HepG2 (cell line): Measurements from ENCODE around the gene PRSS12. TPM values are rescaled to one million over a fixed set of nuclear protein-coding genes. Genes with fewer than 3 reads are reported as not detected.

Experiments
- ATAC-seq: fragments of 200-7000 bp; cut with Tn5 transposase; 3 replicates; pipeline ENCODE4 v1.9.1; 2020; ENCODE audit warnings: mild to moderate bottlenecking, moderate library complexity
- BruUV-seq: library from RNA; stranded (reverse); fragments of 400-500 nt; replicated peaks from 2 replicates; lab custom pipeline; 2021; lab: Mats Ljungman, UMichigan
- CTCF ChIA-PET: fragments of 300-600 bp; formaldehyde crosslinking; extraction: SDS; loops from one replicate; lab custom pipeline; 2021; ENCODE audit warnings: low total read pairs, inconsistent platforms, low intra/inter-chr PET ratio; lab: Yijun Ruan, JAX
- POLR2A ChIA-PET: fragments of 350-600 bp; sonication (Branson Sonifier 250); formaldehyde crosslinking; loops from one replicate; lab custom pipeline; 2020; ENCODE audit warnings: antibody characterized with exemption, inconsistent platforms; lab: Yijun Ruan, JAX
- DNase-seq: peaks from one replicate; pipeline ENCODE4 v3.0.0-alpha.2; 2015; ENCODE audit warnings: low spot score
- FAIRE-seq: peaks from 3 replicates; lab custom pipeline; 2011; peaks lifted over from hg19 to GRCh38; lab: Jason Lieb, UNC
- H2AFZ ChIP-seq: one replicate; pipeline ENCODE4 v1.6.1; 2011; ENCODE audit warnings: low read length, inconsistent platforms
- H3K27ac ChIP-seq: fragments of 300-600 bp; 3 replicates; pipeline ENCODE4 v1.8.0; 2011; ENCODE audit warnings: mixed run types, mild to moderate bottlenecking, mixed read lengths, low read length, inconsistent platforms; ENCODE audit not compliant: insufficient read depth; ENCODE audit errors: extremely low read length
- H3K27me3 ChIP-seq, 2 experiments: fragments of 200-600 bp in 1 of 2; 2 replicates in 1 of 2; 3 replicates in 1 of 2; pipeline versions ENCODE4 v1.6.0 to v1.8.0; 2011; ENCODE audit warnings: low read length in 2 of 2, mild to moderate bottlenecking in 2 of 2, moderate library complexity in 2 of 2, inconsistent platforms in 1 of 2; ENCODE audit not compliant: insufficient read depth in 2 of 2, control insufficient read depth in 1 of 2
- H3K36me3 ChIP-seq, 2 experiments: fragments of 200-600 bp in 1 of 2; replicated peaks in 1 of 2; 2 replicates in 1 of 2; 3 replicates in 1 of 2; pipeline versions ENCODE4 v1.5.1 to v1.8.0; 2011; ENCODE audit warnings: low read length in 2 of 2, inconsistent platforms in 1 of 2; ENCODE audit not compliant: insufficient read depth in 2 of 2, control insufficient read depth in 1 of 2
- H3K4me1 ChIP-seq: 2 replicates; pipeline ENCODE4 v1.5.1; 2012; ENCODE audit warnings: low read length, inconsistent platforms; ENCODE audit not compliant: insufficient read depth
- H3K4me2 ChIP-seq: 2 replicates; pipeline ENCODE4 v1.6.0; 2011; ENCODE audit warnings: low read depth, low read length, inconsistent platforms
- H3K4me3 ChIP-seq, 3 experiments: fragments of 200-600 bp in 1 of 3; sonication (generic), shearing (Covaris generic) in 1 of 3; replicated peaks in 1 of 3; 2 replicates each; pipeline ENCODE4 v1.5.1; 2011 to 2016; ENCODE audit warnings: low read length in 3 of 3, inconsistent platforms in 2 of 3, low read depth in 2 of 3, mild to moderate bottlenecking in 2 of 3, control low read depth in 1 of 3, mixed read lengths in 1 of 3; ENCODE audit not compliant: insufficient read depth in 1 of 3
- H3K79me2 ChIP-seq: one replicate; pipeline ENCODE4 v1.6.1; 2011; ENCODE audit warnings: low read length, inconsistent platforms; ENCODE audit not compliant: insufficient read depth
- H3K9ac ChIP-seq: 2 replicates; pipeline ENCODE4 v1.6.0; 2011; ENCODE audit warnings: mild to moderate bottlenecking, low read depth, low read length, inconsistent platforms; ENCODE audit not compliant: insufficient read depth
- H3K9me3 ChIP-seq: 2 replicates; pipeline ENCODE4 v1.5.1; 2012; ENCODE audit warnings: mild to moderate bottlenecking, low read length
- H4K20me1 ChIP-seq: 2 replicates; pipeline ENCODE4 v1.6.0; 2011; ENCODE audit warnings: inconsistent platforms, mild to moderate bottlenecking, low read length, moderate library complexity; ENCODE audit not compliant: insufficient read depth
- CHD2 ChIP-seq: IDR thresholded peaks from 2 replicates; pipeline ENCODE4 v1.6.1; 2011; ENCODE audit warnings: low read depth, low read length, improper control_type of control experiment
- ETV5 ChIP-seq: IDR thresholded peaks from 2 replicates; pipeline ENCODE4 v1.6.1; 2018; ENCODE audit warnings: missing biosample characterization, missing genetic modification reagents, inconsistent platforms, borderline replicate concordance
- GATAD2A ChIP-seq: IDR thresholded peaks from 2 replicates; pipeline ENCODE4 v1.6.1; 2016
- HHEX ChIP-seq: IDR thresholded peaks from 2 replicates; pipeline ENCODE4 v1.6.1; 2016; ENCODE audit warnings: control low read depth
- IKZF4 ChIP-seq: sonication (generic); formaldehyde crosslinking; IDR thresholded peaks from 2 replicates; pipeline ENCODE4 v1.5.1; 2020; ENCODE audit warnings: borderline replicate concordance, mild to moderate bottlenecking, low read depth, missing genetic modification reagents; ENCODE audit errors: not compliant biosample characterization
- MAZ ChIP-seq, 2 experiments: sonication (generic) in 1 of 2; formaldehyde crosslinking in 1 of 2; IDR thresholded peaks; 2 replicates each; pipeline versions ENCODE4 v1.5.0 to v1.6.1; 2012 to 2020; ENCODE audit warnings: low read depth in 2 of 2, mild to moderate bottlenecking in 2 of 2, borderline replicate concordance in 1 of 2, improper control_type of control experiment in 1 of 2, low read length in 1 of 2, missing genetic modification reagents in 1 of 2, moderate library complexity in 1 of 2
- PAWR ChIP-seq: sonication (generic); formaldehyde crosslinking; IDR thresholded peaks from 2 replicates; pipeline ENCODE4 v1.4.0; 2020; ENCODE audit warnings: missing genetic modification reagents, mild to moderate bottlenecking, borderline replicate concordance
- SOX13 ChIP-seq, 3 experiments: fragments of 450-650 bp in 1 of 3; sonication (generic) in 1 of 3; formaldehyde crosslinking in 1 of 3; IDR thresholded peaks in 2 of 3; conservative IDR thresholded peaks in 1 of 3; 2 replicates each; pipeline versions ENCODE4 v1.5.0 to v1.6.1; 2016 to 2020; ENCODE audit warnings: antibody characterized with exemption in 1 of 3, mild to moderate bottlenecking in 1 of 3, missing compliant biosample characterization in 1 of 3, missing genetic modification reagents in 1 of 3, moderate library complexity in 1 of 3
- SYNCRIP ChIP-seq: fragments of 200-400 bp; formaldehyde crosslinking; IDR thresholded peaks from 2 replicates; pipeline ENCODE4 v1.6.1; 2018; ENCODE audit warnings: mild to moderate bottlenecking, low read depth, low read length; ENCODE audit not compliant: insufficient read depth
- TMF1 ChIP-seq: sonication (generic); formaldehyde crosslinking; IDR thresholded peaks from 2 replicates; pipeline ENCODE4 v1.8.1; 2022; ENCODE audit warnings: low read depth, missing genetic modification reagents
- TSC22D2 ChIP-seq: sonication (generic); formaldehyde crosslinking; IDR thresholded peaks from 2 replicates; pipeline ENCODE4 v1.5.1; 2020; ENCODE audit warnings: missing genetic modification reagents, mild to moderate bottlenecking, borderline replicate concordance
- UBTF ChIP-seq: sonication (generic); formaldehyde crosslinking; IDR thresholded peaks from 2 replicates; pipeline ENCODE4 v1.4.0; 2020; ENCODE audit warnings: mild to moderate bottlenecking, missing genetic modification reagents
- ZFYVE20 ChIP-seq: sonication (generic); formaldehyde crosslinking; IDR thresholded peaks from 2 replicates; pipeline ENCODE4 v1.8.0; 2023; ENCODE audit warnings: low read depth, mild to moderate bottlenecking, moderate library complexity, missing genetic modification reagents, borderline replicate concordance
- ZKSCAN1 ChIP-seq: fragments of 150-350 bp; IDR thresholded peaks from 2 replicates; pipeline ENCODE4 v1.6.1; 2014; ENCODE audit warnings: low read length
- ZMYM4 ChIP-seq: sonication (generic); formaldehyde crosslinking; IDR thresholded peaks from 2 replicates; pipeline ENCODE4 v1.8.1; 2023; ENCODE audit warnings: mild to moderate bottlenecking, missing genetic modification reagents
- ZNF431 ChIP-seq: sonication (generic); formaldehyde crosslinking; IDR thresholded peaks from 2 replicates; pipeline ENCODE4 v1.9.0; 2022; ENCODE audit warnings: missing genetic modification reagents, low read depth, mild to moderate bottlenecking, borderline replicate concordance
- ZNF441 ChIP-seq: sonication (generic); formaldehyde crosslinking; IDR thresholded peaks from 2 replicates; pipeline ENCODE4 v1.7.0; 2021; ENCODE audit warnings: missing genetic modification reagents, borderline replicate concordance
- ZNF550 ChIP-seq: sonication (generic); formaldehyde crosslinking; IDR thresholded peaks from 2 replicates; pipeline ENCODE4 v1.4.0; 2020; ENCODE audit warnings: mild to moderate bottlenecking, missing genetic modification reagents, borderline replicate concordance
- ZNF556 ChIP-seq: sonication (generic); formaldehyde crosslinking; IDR thresholded peaks from 2 replicates; pipeline ENCODE4 v1.4.0; 2020; ENCODE audit warnings: mild to moderate bottlenecking, missing genetic modification reagents, borderline replicate concordance
- ZNF781 ChIP-seq: sonication (generic); formaldehyde crosslinking; IDR thresholded peaks from 2 replicates; pipeline ENCODE4 v1.5.1; 2020; ENCODE audit warnings: borderline replicate concordance, mild to moderate bottlenecking, missing genetic modification reagents; ENCODE audit errors: not compliant biosample characterization
- ZSCAN21 ChIP-seq: sonication (generic); formaldehyde crosslinking; IDR thresholded peaks from 2 replicates; pipeline ENCODE4 v1.8.0; 2022; ENCODE audit warnings: mild to moderate bottlenecking, missing genetic modification reagents, moderate library complexity, borderline replicate concordance
- WGBS: methylation state at CpG from one replicate; pipeline ENCODE4 v1.1.6; 2017; ENCODE audit warnings: low lambda C conversion rate; 5-methylcytosine and 5-hydroxymethylcytosine counted together
- in situ Hi-C: cut with HindIII; loops from 2 replicates; pipeline ENCODE4 v1.10.0; 2017; ENCODE audit warnings: low pct_unique_long_range_greater_than_20kb; ENCODE audit not compliant: extremely low pct_ligation_motif_present
- intact Hi-C: fragments of 100-400 bp; cut with micrococcal nuclease; formaldehyde crosslinking; loops from one replicate; pipeline ENCODE4 v1.10.0; 2022; ENCODE audit not compliant: unreplicated experiment
- polyA plus RNA-seq, 8 experiments: library from polyadenylated mRNA; depleted of rRNA in 3 of 8; stranded (reverse) in 7 of 8; unstranded in 1 of 8; fragments of >200 nt; fragmentation: Illumina TruSeq in 4 of 8; extraction: Trizol in 4 of 8; gene quantifications; 2 replicates each; pipeline versions ENCODE4 v1.2.1 to v1.2.3, GENCODE V29; 2011 to 2016; ENCODE audit warnings: low read depth in 4 of 8, missing spikeins in 1 of 8, mixed read lengths in 1 of 8; ENCODE audit not compliant: insufficient read depth in 1 of 8
- total RNA-seq, 5 experiments: library from RNA; depleted of rRNA; stranded (reverse); fragments of >200 nt; fragmentation: Illumina TruSeq; extraction: Trizol; gene quantifications; 2 replicates each; pipeline ENCODE4 v1.2.3, GENCODE V29; 2016; ENCODE audit warnings: low read depth in 1 of 5

Gene PRSS12
- total and polyA plus RNA-seq, 2 of the 13 experiments (the other 11 are each of a cell fraction or from before 2014, with no cell fraction given): 0.02 TPM; not detected in 1

DNA sequence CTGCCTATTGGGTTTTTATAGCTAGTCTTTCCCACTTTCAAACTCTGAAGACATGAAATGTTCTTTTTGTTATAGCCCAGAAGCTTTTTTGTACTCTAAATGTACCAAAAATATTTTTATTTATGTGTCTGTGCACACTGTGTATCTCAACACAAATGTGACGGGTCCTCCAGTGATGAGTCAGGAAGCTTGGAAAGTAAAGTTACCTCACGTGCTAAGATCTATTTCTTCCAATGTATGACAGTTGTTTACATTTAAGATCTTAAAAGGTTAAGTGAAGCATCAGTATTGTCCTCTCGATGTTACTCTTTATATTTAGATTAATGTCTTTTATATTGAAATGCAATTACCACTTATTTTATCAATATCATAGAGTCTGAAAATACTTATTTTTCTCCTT, 29.1 kb upstream of the PRSS12 start (continued):
- TF ChIP-seq ZSCAN21 (CRISPR knock-in tag) (no peak), ZNF550 (CRISPR knock-in tag) (no peak), ZKSCAN1 (no peak), PAWR (CRISPR knock-in tag) (no peak), GATAD2A (CRISPR knock-in tag) (no peak), TMF1 (CRISPR knock-in tag) (no peak)

- no peaks in the 10 kb centered on the region for H3K36me3 ChIP-seq
- FAIRE-seq: no peak
- POLR2A ChIA-PET: no interaction called here
- ATAC-seq: no peak
- no peak overlapping the region for H3K4me3 ChIP-seq
- H3K79me2 ChIP-seq: no peaks in the 10 kb centered on the region
- WGBS: 37% methylated on average over 4 of the region's 4 CpGs
- H3K27ac ChIP-seq: no peak overlapping the region
- in situ Hi-C loops (no loop called here), intact Hi-C loops (no loop called here)
- H3K9me3 ChIP-seq: no peaks in the 10 kb centered on the region
- no peak overlapping the region for H2AFZ ChIP-seq
- H4K20me1 ChIP-seq: no peaks in the 10 kb centered on the region
- DNase-seq: no peak
- H3K4me1 ChIP-seq: no peaks in the 10 kb centered on the region
- no peak overlapping the region for H3K9ac ChIP-seq
- H3K4me2 ChIP-seq: no peak overlapping the region
- peaks cover 0 to 2% of the 10 kb centered on the region in 2 experiments; a peak in 2 of 5 replicates for H3K27me3 ChIP-seq
- no TSS peak for BruUV-seq
- CTCF ChIA-PET: no interaction called here
- TF ChIP-seq ZMYM4 (CRISPR knock-in tag) (no peak), ZNF431 (no peak), ZNF781 (CRISPR knock-in tag) (no peak), SYNCRIP (no peak), TSC22D2 (CRISPR knock-in tag) (no peak), MAZ (IDR thresholded peaks at IDR 0.05; ENCODE audit: borderline replicate concordance, low read depth, low read length) (no peak), MAZ (CRISPR knock-in tag; IDR thresholded peaks at IDR 0.05; ENCODE audit: low read depth) (no peak), SOX13 (IDR thresholded peaks at IDR 0.05) (no peak), SOX13 (CRISPR knock-in tag; conservative IDR thresholded peaks at IDR 0.05 in 1 of 2, IDR thresholded peaks at IDR 0.05 in 1 of 2) (no peak), ZNF556 (CRISPR knock-in tag) (no peak), ZFYVE20 (CRISPR knock-in tag) (no peak), ETV5 (CRISPR knock-in tag) (no peak), ZNF441 (CRISPR knock-in tag) (no peak), HHEX (CRISPR knock-in tag) (no peak), IKZF4 (CRISPR knock-in tag) (no peak), UBTF (CRISPR knock-in tag) (no peak), CHD2 (no peak)
Observed at GRCh38 chr4:118373614-118374255, 20.9 kb upstream of the PRSS12 start.
